ENCODE measurements around the gene IL34. TPM values are rescaled to one million over a fixed set of nuclear protein-coding genes. Genes with fewer than 3 reads are reported as not detected.

IL34 gene
- total and polyA plus RNA-seq, 2 of the 13 experiments (the other 11 are each of a cell fraction or from before 2014, with no cell fraction given): 1.2 to 1.3 TPM

GRCh38 chr16:70661918-70662641 lies 15.7 kb downstream of the IL34 start (continued):
- no peak for TF ChIP-seq ZBTB26 (CRISPR knock-in tag; IDR thresholded peaks at IDR 0.05; ENCODE audit: borderline replicate concordance)
- no peak; the same call in 1 of the 2 replicates for TF ChIP-seq GABPB1 (CRISPR knock-in tag; IDR thresholded peaks at IDR 0.05)
- no peak for TF ChIP-seq XRCC5 (optimal IDR thresholded peaks at IDR 0.05; ENCODE audit: low read length)
- no peak for TF ChIP-seq ZNF678 (CRISPR knock-in tag; IDR thresholded peaks at IDR 0.05)
- 0 out of 2 replicates have a peak, but pooled peaks have one; percentile 32 for TF ChIP-seq ZNF451 (CRISPR knock-in tag; IDR thresholded peaks at IDR 0.05)
- TF ChIP-seq ZSCAN5A (CRISPR knock-in tag; IDR thresholded peaks at IDR 0.05; ENCODE audit: borderline replicate concordance): no peak
- TF ChIP-seq ZNF614 (CRISPR knock-in tag; IDR thresholded peaks at IDR 0.05; ENCODE audit: borderline replicate concordance): no peak
- no peak for TF ChIP-seq ZNF331 (CRISPR knock-in tag; IDR thresholded peaks at IDR 0.05)
- TF ChIP-seq ZNF547 (CRISPR knock-in tag; IDR thresholded peaks at IDR 0.05): no peak
- TF ChIP-seq ZMYM4 (CRISPR knock-in tag; IDR thresholded peaks at IDR 0.05): no peak
- TF ChIP-seq, protein P1, sequence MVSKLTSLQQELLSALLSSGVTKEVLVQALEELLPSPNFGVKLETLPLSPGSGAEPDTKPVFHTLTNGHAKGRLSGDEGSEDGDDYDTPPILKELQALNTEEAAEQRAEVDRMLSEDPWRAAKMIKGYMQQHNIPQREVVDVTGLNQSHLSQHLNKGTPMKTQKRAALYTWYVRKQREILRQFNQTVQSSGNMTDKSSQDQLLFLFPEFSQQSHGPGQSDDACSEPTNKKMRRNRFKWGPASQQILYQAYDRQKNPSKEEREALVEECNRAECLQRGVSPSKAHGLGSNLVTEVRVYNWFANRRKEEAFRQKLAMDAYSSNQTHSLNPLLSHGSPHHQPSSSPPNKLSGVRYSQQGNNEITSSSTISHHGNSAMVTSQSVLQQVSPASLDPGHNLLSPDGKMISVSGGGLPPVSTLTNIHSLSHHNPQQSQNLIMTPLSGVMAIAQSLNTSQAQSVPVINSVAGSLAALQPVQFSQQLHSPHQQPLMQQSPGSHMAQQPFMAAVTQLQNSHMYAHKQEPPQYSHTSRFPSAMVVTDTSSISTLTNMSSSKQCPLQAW (CRISPR knock-in tag; IDR thresholded peaks at IDR 0.05): 0 out of 2 replicates have a peak, but pooled peaks have one; percentile 33
- TF ChIP-seq ZSCAN22 (CRISPR knock-in tag; IDR thresholded peaks at IDR 0.05): no peak
- TF ChIP-seq CENPT (CRISPR knock-in tag; IDR thresholded peaks at IDR 0.05; ENCODE audit: low read depth): no peak
- TF ChIP-seq, protein P2, sequence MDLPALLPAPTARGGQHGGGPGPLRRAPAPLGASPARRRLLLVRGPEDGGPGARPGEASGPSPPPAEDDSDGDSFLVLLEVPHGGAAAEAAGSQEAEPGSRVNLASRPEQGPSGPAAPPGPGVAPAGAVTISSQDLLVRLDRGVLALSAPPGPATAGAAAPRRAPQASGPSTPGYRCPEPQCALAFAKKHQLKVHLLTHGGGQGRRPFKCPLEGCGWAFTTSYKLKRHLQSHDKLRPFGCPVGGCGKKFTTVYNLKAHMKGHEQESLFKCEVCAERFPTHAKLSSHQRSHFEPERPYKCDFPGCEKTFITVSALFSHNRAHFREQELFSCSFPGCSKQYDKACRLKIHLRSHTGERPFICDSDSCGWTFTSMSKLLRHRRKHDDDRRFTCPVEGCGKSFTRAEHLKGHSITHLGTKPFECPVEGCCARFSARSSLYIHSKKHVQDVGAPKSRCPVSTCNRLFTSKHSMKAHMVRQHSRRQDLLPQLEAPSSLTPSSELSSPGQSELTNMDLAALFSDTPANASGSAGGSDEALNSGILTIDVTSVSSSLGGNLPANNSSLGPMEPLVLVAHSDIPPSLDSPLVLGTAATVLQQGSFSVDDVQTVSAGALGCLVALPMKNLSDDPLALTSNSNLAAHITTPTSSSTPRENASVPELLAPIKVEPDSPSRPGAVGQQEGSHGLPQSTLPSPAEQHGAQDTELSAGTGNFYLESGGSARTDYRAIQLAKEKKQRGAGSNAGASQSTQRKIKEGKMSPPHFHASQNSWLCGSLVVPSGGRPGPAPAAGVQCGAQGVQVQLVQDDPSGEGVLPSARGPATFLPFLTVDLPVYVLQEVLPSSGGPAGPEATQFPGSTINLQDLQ (CRISPR knock-in tag; IDR thresholded peaks at IDR 0.05): peak; percentile 59
- no peak for TF ChIP-seq ZNF597 (CRISPR knock-in tag; IDR thresholded peaks at IDR 0.05)
- no peak for TF ChIP-seq ZNF512B (CRISPR knock-in tag; IDR thresholded peaks at IDR 0.05; ENCODE audit: borderline replicate concordance)
